Right atrium auricular region (tissue), 2 donors: Measurements from ENCODE around the gene RBM12. TPM values are rescaled to one million over a fixed set of nuclear protein-coding genes. Genes with fewer than 3 reads are reported as not detected.

ENCODE experiments used
- DNase-seq: peaks from one replicate; pipeline ENCODE4 v3.0.0-alpha.2; 2019; ENCODE audit warnings: low spot score
- H3K27ac ChIP-seq, 2 donors: fragments of 200-600 bp; sonication (generic); 1 replicate in 1 of 2; 2 replicates in 1 of 2; pipeline ENCODE4 v1.5.1; 2016 to 2019
- H3K27me3 ChIP-seq, 2 donors: fragments of 200-600 bp; sonication (generic); one replicate each; pipeline versions ENCODE4 v1.5.1 to v1.6.0; 2017 to 2019
- H3K36me3 ChIP-seq: fragments of 200-600 bp; sonication (generic); one replicate; pipeline ENCODE4 v1.5.1; 2016
- H3K4me1 ChIP-seq, 2 donors: fragments of 200-600 bp; sonication (generic); one replicate each; pipeline versions ENCODE4 v1.5.1 to v1.6.0; 2017 to 2019
- H3K4me3 ChIP-seq, 2 donors: fragments of 200-600 bp; sonication (generic); 1 replicate in 1 of 2; 2 replicates in 1 of 2; pipeline ENCODE4 v1.5.1; 2017 to 2019; ENCODE audit warnings: mild to moderate bottlenecking in 1 of 2, moderate library complexity in 1 of 2
- H3K9me3 ChIP-seq, 2 donors: fragments of 200-600 bp; sonication (generic); one replicate each; pipeline ENCODE4 v1.5.1; 2019
- total RNA-seq, 2 donors: library from RNA; depleted of rRNA; stranded (reverse); fragments of >200 nt; gene quantifications; one replicate each; pipeline ENCODE4 v1.1.0, GENCODE V29; 2016
- TF ChIP-seq, protein P1 (sequence below), 2 donors: fragments of 200-600 bp; sonication (generic); IDR thresholded peaks; one replicate each; pipeline ENCODE4 v1.5.1; 2019; ENCODE audit warnings: antibody characterized with exemption in 2 of 2

Gene RBM12
- total RNA-seq, 2 donors from 2014 or later = 18.4 to 20.9 TPM

DNA sequence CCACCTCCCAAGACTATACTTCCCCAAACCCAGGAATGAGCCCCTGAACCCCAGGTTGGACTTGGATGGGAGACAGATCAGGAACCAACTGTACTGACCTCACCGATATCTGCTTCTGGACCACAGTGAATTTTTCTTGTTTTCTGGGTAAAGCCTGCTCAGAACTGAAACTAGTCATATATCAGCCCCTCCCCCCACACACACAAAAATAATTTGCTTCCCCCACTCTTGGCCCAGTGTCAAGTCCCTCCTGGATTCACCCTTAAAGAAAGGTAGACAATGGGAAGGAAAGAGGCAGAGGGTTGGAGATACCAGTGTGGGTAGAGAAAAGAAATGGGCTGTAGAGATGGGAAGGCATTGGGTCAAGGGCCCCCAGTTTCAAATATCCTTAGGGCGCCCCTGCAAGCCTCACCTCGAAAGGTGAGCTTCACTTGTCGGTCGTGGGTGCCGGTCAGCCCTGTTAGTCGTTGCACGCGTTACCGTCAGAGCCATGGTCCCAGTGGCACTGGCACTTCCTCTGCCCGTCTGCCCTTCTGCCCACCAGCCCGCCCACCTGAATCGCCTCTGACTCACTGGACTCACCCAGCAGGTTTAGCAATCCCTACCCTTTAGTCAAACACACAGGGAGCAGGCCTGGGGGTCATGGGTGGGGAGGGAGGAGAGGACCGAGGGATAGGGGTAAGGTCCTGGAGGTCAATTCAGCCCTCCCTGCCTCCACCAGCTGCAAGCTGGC lies 57.5 kb downstream of the RBM12 start:
- H3K27ac ChIP-seq = no peak overlapping the region
- no peaks in the 10 kb centered on the region for H3K36me3 ChIP-seq
- DNase-seq = no peak
- H3K4me3 ChIP-seq = no peak overlapping the region
- H3K9me3 ChIP-seq = no peaks in the 10 kb centered on the region
- H3K4me1 ChIP-seq = peaks cover 0 to under 1% of the 10 kb centered on the region in 2 donors
- TF ChIP-seq, protein P1, sequence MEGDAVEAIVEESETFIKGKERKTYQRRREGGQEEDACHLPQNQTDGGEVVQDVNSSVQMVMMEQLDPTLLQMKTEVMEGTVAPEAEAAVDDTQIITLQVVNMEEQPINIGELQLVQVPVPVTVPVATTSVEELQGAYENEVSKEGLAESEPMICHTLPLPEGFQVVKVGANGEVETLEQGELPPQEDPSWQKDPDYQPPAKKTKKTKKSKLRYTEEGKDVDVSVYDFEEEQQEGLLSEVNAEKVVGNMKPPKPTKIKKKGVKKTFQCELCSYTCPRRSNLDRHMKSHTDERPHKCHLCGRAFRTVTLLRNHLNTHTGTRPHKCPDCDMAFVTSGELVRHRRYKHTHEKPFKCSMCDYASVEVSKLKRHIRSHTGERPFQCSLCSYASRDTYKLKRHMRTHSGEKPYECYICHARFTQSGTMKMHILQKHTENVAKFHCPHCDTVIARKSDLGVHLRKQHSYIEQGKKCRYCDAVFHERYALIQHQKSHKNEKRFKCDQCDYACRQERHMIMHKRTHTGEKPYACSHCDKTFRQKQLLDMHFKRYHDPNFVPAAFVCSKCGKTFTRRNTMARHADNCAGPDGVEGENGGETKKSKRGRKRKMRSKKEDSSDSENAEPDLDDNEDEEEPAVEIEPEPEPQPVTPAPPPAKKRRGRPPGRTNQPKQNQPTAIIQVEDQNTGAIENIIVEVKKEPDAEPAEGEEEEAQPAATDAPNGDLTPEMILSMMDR (IDR thresholded peaks at IDR 0.05) = no peak
- H3K27me3 ChIP-seq = no peaks in the 10 kb centered on the region

DNA sequence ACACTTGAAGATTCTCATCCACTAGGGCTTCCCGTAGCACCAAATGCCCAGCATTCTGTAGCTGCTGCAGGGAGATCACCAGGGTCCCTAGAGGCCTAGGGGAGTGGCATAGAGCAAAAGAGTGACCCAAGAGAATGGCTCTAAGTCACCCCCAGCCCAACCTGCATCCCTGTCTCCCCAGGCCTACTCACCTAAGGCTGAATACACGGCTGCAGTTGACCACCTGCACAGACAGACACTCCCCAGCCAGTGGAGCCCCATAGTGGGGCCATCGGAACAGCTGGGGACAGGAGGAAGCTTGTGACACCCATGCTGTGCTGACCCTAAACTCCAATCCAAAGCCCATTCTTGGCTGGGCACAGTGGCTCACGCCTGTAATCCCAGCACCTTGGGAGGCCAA lies 58.6 kb downstream of the RBM12 start:
- Histone ChIP-seq H3K9me3 (no peaks in the 10 kb centered on the region), H3K4me3 (no peak overlapping the region), H3K27me3 (no peaks in the 10 kb centered on the region), H3K4me1 (peaks cover 0 to 11% of the 10 kb centered on the region in 2 donors), H3K36me3 (no peaks in the 10 kb centered on the region), H3K27ac (no peak overlapping the region)
- DNase-seq = no peak
- TF ChIP-seq, protein P1 (IDR thresholded peaks at IDR 0.05) = no peak

DNA sequence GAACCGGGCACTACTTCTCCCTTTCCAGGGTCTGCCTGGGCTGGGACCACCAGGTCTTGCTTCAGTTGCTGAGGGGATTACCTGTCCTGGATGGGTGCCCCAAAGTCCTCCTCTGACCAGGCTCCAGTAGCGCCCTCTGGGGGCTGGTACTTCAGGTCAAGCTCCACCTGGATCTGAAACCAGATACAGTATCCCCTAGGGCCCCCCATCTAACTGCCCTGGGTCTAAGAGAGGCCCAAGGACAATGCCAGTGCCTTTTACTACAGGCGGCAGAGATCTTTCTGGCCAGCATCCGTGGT lies 60.3 kb downstream of the RBM12 start:
- Histone ChIP-seq H3K27me3 (no peaks in the 10 kb centered on the region), H3K4me3 (no peak overlapping the region), H3K9me3 (no peaks in the 10 kb centered on the region), H3K4me1 (peaks cover 0 to 20% of the 10 kb centered on the region in 2 donors), H3K27ac (no peak overlapping the region), H3K36me3 (no peaks in the 10 kb centered on the region)
- TF ChIP-seq, protein P1 (IDR thresholded peaks at IDR 0.05) = no peak
- no peak for DNase-seq

DNA sequence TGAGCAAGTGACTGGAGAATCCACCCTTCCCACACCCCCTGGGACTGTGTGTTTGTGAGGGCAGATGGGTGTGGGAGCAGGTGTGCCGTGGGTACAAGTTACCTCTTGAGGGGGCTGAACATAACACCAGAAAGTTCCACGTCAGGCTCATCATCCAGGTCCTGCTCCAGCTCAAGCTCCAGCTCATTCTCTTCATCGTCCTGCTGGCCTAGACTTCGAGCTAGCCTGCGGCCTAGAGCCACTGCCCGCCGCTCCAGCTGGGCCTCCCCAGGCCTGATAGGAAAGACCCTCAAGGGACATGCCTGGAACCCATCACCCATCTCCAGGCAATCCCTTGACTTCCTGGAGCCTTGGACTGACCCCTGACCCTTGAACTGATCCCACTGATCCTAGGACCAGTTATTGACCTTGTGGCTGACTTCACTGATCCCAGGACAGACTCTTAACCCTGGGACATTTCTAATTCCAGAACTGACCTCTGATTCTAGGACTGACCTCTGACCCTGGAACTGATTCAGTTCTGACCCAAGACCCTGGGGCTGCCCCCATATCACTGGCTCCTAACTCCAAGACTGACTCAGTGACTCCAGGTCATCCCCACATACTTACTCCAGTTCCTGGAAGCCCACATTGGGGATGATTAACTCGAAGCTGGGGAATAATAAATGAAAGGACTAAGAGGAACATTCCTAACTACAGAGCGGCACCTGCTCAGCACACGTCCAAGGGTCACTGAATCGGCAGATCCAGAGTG lies 60.8 kb downstream of the RBM12 start:
- Histone ChIP-seq H3K27ac (no peak overlapping the region), H3K4me3 (no peak overlapping the region), H3K9me3 (no peaks in the 10 kb centered on the region), H3K4me1 (peaks cover 0 to 20% of the 10 kb centered on the region in 2 donors), H3K36me3 (no peaks in the 10 kb centered on the region), H3K27me3 (no peaks in the 10 kb centered on the region)
- TF ChIP-seq, protein P1 (IDR thresholded peaks at IDR 0.05) = no peak
- no peak for DNase-seq

DNA sequence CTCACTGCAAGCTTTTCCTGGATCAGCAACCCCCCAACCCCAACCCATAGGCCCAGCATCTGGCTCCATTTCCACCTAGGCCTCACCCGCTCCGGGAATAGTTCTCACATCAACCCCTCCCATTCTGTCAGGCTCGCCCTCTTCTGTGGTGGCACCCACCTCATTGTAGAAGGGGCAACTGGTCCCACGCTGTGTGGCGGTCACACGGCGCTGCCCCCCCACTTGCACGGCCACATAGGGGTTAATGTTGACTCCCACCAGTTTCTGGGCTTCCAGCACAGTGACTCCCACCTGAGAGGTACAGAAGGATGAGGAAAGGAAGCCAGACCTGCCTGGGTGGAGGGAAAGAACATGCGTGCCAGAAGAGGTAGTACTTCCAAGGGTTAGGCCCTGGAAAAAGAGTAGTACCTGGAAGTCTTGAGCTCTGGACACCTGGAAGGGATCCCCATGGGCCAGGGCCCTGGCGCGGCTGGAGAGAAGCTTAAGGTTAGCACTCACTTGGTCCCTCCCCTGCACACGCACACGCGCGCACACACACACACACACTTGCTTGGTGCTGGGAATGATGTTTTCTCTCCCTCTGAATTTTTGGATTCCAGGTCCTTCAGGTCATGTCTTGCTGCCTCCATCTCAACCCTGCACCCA lies 61.7 kb downstream of the RBM12 start:
- DNase-seq = no peak

More for the DNA sequence above, 61.7 kb downstream of the RBM12 start:
- Histone ChIP-seq H3K27ac (no peak overlapping the region), H3K27me3 (no peaks in the 10 kb centered on the region), H3K4me3 (no peak overlapping the region), H3K9me3 (no peaks in the 10 kb centered on the region), H3K4me1 (peaks cover 0 to 20% of the 10 kb centered on the region in 2 donors), H3K36me3 (no peaks in the 10 kb centered on the region)
- TF ChIP-seq, protein P1 (IDR thresholded peaks at IDR 0.05) = no peak
